Transverse colon (tissue), 3 donors: ENCODE measurements around the gene DPYD.

Experiments used
- EP300 ChIP-seq: sonication (generic); formaldehyde crosslinking; IDR thresholded peaks from one replicate; pipeline ENCODE4 v1.6.1; 2017; ENCODE audit warnings: antibody characterized with exemption, low read depth
- POLR2A ChIP-seq: fragments of 450-650 bp; IDR thresholded peaks from one replicate; pipeline ENCODE4 v1.6.1; 2016; ENCODE audit warnings: antibody characterized with exemption, mild to moderate bottlenecking, moderate library complexity
- TF ChIP-seq, protein P1 (sequence below), 5 experiments: fragments of 200-600 bp in 3 of 5; fragments of 450-650 bp in 2 of 5; sonication (generic) in 3 of 5; IDR thresholded peaks; 1 replicate in 2 of 5; 2 replicates in 3 of 5; pipeline ENCODE4 v1.5.1; 2016 to 2017; ENCODE audit warnings: antibody characterized with exemption in 5 of 5, inconsistent platforms in 3 of 5, mild to moderate bottlenecking in 2 of 5, moderate library complexity in 1 of 5

DNA sequence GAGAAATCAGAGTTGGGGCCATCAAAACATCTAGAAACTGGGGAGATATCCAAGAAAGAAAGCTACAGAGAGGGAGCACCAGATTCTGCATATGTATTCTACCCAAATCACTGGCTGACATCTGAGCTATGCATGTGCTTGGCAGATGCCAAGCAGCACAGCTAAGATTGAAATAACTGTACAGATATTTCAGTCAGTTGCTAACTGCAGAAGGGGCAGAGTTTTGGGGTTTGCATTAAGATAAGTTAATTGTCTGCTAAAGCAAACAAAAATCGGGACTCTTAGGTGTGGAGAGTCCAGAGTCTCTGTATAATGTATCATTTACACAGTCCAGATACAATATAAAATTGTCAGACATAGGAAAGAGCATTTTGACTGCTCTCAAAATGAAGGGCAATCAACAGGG is 762.1 kb downstream of the DPYD start:
- TF ChIP-seq, protein P1, sequence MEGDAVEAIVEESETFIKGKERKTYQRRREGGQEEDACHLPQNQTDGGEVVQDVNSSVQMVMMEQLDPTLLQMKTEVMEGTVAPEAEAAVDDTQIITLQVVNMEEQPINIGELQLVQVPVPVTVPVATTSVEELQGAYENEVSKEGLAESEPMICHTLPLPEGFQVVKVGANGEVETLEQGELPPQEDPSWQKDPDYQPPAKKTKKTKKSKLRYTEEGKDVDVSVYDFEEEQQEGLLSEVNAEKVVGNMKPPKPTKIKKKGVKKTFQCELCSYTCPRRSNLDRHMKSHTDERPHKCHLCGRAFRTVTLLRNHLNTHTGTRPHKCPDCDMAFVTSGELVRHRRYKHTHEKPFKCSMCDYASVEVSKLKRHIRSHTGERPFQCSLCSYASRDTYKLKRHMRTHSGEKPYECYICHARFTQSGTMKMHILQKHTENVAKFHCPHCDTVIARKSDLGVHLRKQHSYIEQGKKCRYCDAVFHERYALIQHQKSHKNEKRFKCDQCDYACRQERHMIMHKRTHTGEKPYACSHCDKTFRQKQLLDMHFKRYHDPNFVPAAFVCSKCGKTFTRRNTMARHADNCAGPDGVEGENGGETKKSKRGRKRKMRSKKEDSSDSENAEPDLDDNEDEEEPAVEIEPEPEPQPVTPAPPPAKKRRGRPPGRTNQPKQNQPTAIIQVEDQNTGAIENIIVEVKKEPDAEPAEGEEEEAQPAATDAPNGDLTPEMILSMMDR (IDR thresholded peaks at IDR 0.05) = no peak
- no peak for TF ChIP-seq POLR2A
- no peak for TF ChIP-seq EP300
